Progenitor cell of endocrine pancreas (in vitro differentiated cells): Measurements from ENCODE around the gene DDX31. TPM values are rescaled to one million over a fixed set of nuclear protein-coding genes. Genes with fewer than 3 reads are reported as not detected.
A peak's percentile ranks its signal among the peaks of the same experiment; 100 is the strongest.

Experiments
- DNase-seq: peaks from one replicate; pipeline ENCODE4 v3.0.0; 2021; ENCODE audit warnings: low spot score; ENCODE audit not compliant: unreplicated experiment
- H3K27ac Mint-ChIP-seq: 2 replicates; pipeline ENCODE4 v1.8.0; 2021; ENCODE audit warnings: mild to moderate bottlenecking, moderate library complexity, mixed read lengths
- H3K27me3 Mint-ChIP-seq: 2 replicates; pipeline ENCODE4 v1.8.0; 2021; ENCODE audit warnings: mixed read lengths
- H3K36me3 Mint-ChIP-seq: 2 replicates; pipeline ENCODE4 v1.8.0; 2022; ENCODE audit warnings: mixed read lengths; ENCODE audit not compliant: insufficient read depth
- H3K4me1 Mint-ChIP-seq: 2 replicates; pipeline ENCODE4 v1.8.0; 2021; ENCODE audit warnings: low read depth, mixed read lengths
- H3K4me3 Mint-ChIP-seq: 2 replicates; pipeline ENCODE4 v1.8.0; 2021; ENCODE audit warnings: low read depth, mild to moderate bottlenecking, moderate library complexity, mixed read lengths
- H3K9me3 Mint-ChIP-seq: 2 replicates; pipeline ENCODE4 v1.8.0; 2021; ENCODE audit warnings: low read depth, mixed read lengths
- total RNA-seq: library from RNA; stranded (reverse); gene quantifications from 2 replicates; pipeline ENCODE4 v1.2.1, GENCODE V29; 2021
- TF ChIP-seq, protein P1 (sequence below): fragments of 200-600 bp; sonication (generic); IDR thresholded peaks from one replicate; pipeline ENCODE4 v1.5.0; 2021; ENCODE audit warnings: antibody characterized with exemption, mild to moderate bottlenecking; ENCODE audit not compliant: unreplicated experiment

The DDX31 gene
- total RNA-seq, 1 donor from 2014 or later, result 16.7 TPM

DNA sequence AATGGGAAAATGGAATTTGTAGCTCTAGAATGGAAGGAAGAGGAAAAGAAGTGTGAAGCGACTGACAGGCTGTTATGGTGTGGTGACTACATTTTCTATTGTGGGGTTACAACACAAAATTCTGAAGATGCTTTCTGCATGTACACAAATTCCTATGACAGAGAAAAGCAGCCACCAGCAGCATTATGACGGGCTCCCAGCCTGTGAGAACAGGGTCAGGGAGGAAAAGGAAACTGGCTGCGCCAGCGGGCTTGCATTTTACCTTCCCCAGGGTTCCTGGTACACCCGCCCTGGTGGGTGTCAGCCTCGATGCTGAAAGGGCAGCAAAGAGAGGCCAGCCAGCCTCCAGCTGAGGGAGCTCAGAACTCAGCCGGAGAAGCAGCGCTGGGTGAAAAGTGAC is 41.0 kb downstream of the DDX31 start:
- H3K4me3 Mint-ChIP-seq, result no peak overlapping the region
- H3K4me1 Mint-ChIP-seq, result peaks cover 7% of the 10 kb centered on the region
- no peak overlapping the region for H3K27ac Mint-ChIP-seq
- H3K36me3 Mint-ChIP-seq, result peaks cover 17% of the 10 kb centered on the region
- TF ChIP-seq, protein P1, sequence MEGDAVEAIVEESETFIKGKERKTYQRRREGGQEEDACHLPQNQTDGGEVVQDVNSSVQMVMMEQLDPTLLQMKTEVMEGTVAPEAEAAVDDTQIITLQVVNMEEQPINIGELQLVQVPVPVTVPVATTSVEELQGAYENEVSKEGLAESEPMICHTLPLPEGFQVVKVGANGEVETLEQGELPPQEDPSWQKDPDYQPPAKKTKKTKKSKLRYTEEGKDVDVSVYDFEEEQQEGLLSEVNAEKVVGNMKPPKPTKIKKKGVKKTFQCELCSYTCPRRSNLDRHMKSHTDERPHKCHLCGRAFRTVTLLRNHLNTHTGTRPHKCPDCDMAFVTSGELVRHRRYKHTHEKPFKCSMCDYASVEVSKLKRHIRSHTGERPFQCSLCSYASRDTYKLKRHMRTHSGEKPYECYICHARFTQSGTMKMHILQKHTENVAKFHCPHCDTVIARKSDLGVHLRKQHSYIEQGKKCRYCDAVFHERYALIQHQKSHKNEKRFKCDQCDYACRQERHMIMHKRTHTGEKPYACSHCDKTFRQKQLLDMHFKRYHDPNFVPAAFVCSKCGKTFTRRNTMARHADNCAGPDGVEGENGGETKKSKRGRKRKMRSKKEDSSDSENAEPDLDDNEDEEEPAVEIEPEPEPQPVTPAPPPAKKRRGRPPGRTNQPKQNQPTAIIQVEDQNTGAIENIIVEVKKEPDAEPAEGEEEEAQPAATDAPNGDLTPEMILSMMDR, result no peak
- DNase-seq, result no peak
- no peaks in the 10 kb centered on the region for H3K27me3 Mint-ChIP-seq
- H3K9me3 Mint-ChIP-seq, result no peaks in the 10 kb centered on the region

GRCh38 chr9:132627594-132627993 is 42.2 kb downstream of the DDX31 start:
- Mint-ChIP-seq H3K36me3 (peaks cover 17% of the 10 kb centered on the region), H3K9me3 (no peaks in the 10 kb centered on the region), H3K4me3 (no peak overlapping the region), H3K4me1 (peaks cover 5% of the 10 kb centered on the region), H3K27ac (no peak overlapping the region), H3K27me3 (no peaks in the 10 kb centered on the region)
- DNase-seq, result no peak
- TF ChIP-seq, protein P1, result no peak

DNA sequence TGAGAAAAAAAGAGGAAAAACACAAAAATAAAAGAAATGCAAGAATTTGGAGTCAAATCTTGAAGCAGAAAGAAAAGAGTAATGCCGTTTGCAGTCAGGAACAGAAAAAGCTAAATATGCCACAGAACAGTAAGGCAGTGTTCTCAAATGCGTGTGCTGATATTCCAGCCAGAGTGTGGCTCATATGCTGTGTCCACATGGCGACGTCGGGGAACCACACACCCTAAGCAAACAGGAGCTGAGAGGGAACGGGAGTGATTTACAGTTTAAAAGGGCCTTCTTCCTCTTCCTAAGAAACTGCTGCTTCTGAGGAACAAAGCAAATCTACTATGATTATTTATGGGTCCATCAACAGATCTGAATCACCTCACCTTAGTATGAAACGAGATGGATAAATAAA is 42.7 kb downstream of the DDX31 start:
- no peak for DNase-seq
- Mint-ChIP-seq H3K27ac (no peak overlapping the region), H3K4me3 (no peak overlapping the region), H3K9me3 (no peaks in the 10 kb centered on the region), H3K36me3 (peaks cover 17% of the 10 kb centered on the region), H3K27me3 (no peaks in the 10 kb centered on the region), H3K4me1 (no peaks in the 10 kb centered on the region)
- TF ChIP-seq, protein P1, result no peak

- TF ChIP-seq, protein P1, result no peak
- no peak for DNase-seq
- Mint-ChIP-seq H3K36me3 (peaks cover 17% of the 10 kb centered on the region), H3K4me3 (no peak overlapping the region), H3K27ac (no peak overlapping the region), H3K9me3 (no peaks in the 10 kb centered on the region), H3K27me3 (no peaks in the 10 kb centered on the region), H3K4me1 (no peaks in the 10 kb centered on the region)
Measured at GRCh38 chr9:132626285-132626684, 43.5 kb downstream of the DDX31 start.

DNA sequence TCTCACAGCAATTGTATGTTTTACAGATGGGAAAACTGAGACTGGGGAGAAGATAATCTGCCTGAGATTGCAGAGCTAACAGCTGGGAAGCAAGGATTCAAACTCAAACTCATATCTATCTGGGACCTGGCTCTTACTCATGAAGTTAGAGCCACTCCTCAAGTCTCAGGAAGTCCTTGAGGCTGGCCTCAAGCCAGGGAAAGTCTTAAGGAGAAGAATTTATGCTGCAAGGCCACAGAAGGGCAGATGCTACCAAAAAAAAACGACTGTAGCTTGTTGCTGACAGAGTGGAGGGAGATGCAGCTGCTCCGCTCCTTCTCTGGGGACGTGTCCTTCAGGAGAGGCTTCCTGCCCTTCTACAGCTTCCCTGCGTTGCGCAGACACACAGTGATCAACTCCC is 47.6 kb downstream of the DDX31 start:
- Mint-ChIP-seq H3K27me3 (no peaks in the 10 kb centered on the region), H3K4me1 (no peaks in the 10 kb centered on the region), H3K36me3 (peaks cover 10% of the 10 kb centered on the region), H3K27ac (no peak overlapping the region), H3K9me3 (no peaks in the 10 kb centered on the region), H3K4me3 (no peak overlapping the region)
- DNase-seq, result no peak
- TF ChIP-seq, protein P1, result no peak

DNA sequence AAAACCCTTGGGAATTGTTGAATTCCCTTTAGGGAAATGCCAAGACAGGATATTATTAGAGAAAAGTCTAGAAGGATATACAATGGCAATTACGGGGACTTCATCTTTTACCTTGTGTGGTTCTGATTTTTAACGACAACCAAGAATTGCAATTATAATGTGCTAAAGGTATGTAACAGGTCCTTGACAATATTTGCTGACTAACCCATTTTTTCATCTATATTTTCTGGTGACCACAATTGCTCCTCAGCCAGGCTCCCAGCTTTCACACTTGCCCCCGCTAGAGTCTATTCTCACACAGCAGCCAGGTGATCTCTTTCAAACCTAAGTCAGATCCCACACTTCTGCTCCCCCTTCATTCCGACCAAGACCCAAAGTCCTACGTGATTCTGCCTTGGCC is 53.1 kb downstream of the DDX31 start:
- peaks cover 21% of the 10 kb centered on the region for H3K36me3 Mint-ChIP-seq
- no peaks in the 10 kb centered on the region for H3K27me3 Mint-ChIP-seq
- no peak overlapping the region for H3K4me3 Mint-ChIP-seq
- no peaks in the 10 kb centered on the region for H3K9me3 Mint-ChIP-seq
- H3K27ac Mint-ChIP-seq, result peak overlapping the region; percentile 67
- H3K4me1 Mint-ChIP-seq, result no peaks in the 10 kb centered on the region
- TF ChIP-seq, protein P1, result no peak
- DNase-seq, result no peak
